NCI-H69 (cell line): ENCODE data around the gene NCAPD2.
A peak's percentile ranks its signal among the peaks of the same experiment; 100 is the strongest.

Experiments
- DNase-seq: peaks from one replicate; lab custom pipeline; 2025; lab: John Stamatoyannopoulos, UW

Gene NCAPD2

DNA sequence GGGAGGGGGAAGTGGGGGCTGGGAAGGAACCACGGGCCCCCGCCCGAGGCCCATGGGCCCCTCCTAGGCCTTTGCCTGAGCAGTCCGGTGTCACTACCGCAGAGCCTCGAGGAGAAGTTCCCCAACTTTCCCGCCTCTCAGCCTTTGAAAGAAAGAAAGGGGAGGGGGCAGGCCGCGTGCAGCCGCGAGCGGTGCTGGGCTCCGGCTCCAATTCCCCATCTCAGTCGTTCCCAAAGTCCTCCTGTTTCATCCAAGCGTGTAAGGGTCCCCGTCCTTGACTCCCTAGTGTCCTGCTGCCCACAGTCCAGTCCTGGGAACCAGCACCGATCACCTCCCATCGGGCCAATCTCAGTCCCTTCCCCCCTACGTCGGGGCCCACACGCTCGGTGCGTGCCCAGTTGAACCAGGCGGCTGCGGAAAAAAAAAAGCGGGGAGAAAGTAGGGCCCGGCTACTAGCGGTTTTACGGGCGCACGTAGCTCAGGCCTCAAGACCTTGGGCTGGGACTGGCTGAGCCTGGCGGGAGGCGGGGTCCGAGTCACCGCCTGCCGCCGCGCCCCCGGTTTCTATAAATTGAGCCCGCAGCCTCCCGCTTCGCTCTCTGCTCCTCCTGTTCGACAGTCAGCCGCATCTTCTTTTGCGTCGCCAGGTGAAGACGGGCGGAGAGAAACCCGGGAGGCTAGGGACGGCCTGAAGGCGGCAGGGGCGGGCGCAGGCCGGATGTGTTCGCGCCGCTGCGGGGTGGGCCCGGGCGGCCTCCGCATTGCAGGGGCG is 40.2 kb downstream of the NCAPD2 start, which contains the start of gene GAPDH:
GAPDH (plus strand) TSS at position 595 of the 772 bp plus-strand sequence. CDS start 316 bp downstream, outside the sequence.
- DNase-seq, result peak; percentile 99

GRCh38 chr12:6534695-6534944 is 40.7 kb downstream of the NCAPD2 start:
- DNase-seq, result no peak

GRCh38 chr12:6534945-6535696 is 41.2 kb downstream of the NCAPD2 start:
- peak; percentile 90 for DNase-seq

- no peak for DNase-seq
These were observed 41.7 kb downstream of the NCAPD2 start for GRCh38 chr12:6535697-6535946.

- no peak for DNase-seq
These were observed 42.3 kb downstream of the NCAPD2 start for GRCh38 chr12:6535960-6536847.

DNA sequence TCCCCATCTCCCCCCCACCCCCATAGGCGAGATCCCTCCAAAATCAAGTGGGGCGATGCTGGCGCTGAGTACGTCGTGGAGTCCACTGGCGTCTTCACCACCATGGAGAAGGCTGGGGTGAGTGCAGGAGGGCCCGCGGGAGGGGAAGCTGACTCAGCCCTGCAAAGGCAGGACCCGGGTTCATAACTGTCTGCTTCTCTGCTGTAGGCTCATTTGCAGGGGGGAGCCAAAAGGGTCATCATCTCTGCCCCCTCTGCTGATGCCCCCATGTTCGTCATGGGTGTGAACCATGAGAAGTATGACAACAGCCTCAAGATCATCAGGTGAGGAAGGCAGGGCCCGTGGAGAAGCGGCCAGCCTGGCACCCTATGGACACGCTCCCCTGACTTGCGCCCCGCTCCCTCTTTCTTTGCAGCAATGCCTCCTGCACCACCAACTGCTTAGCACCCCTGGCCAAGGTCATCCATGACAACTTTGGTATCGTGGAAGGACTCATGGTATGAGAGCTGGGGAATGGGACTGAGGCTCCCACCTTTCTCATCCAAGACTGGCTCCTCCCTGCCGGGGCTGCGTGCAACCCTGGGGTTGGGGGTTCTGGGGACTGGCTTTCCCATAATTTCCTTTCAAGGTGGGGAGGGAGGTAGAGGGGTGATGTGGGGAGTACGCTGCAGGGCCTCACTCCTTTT is 43.1 kb downstream of the NCAPD2 start:
- DNase-seq, result no peak

- peak; percentile 84 for DNase-seq
These were observed 43.9 kb downstream of the NCAPD2 start for GRCh38 chr12:6537580-6538419.

DNA sequence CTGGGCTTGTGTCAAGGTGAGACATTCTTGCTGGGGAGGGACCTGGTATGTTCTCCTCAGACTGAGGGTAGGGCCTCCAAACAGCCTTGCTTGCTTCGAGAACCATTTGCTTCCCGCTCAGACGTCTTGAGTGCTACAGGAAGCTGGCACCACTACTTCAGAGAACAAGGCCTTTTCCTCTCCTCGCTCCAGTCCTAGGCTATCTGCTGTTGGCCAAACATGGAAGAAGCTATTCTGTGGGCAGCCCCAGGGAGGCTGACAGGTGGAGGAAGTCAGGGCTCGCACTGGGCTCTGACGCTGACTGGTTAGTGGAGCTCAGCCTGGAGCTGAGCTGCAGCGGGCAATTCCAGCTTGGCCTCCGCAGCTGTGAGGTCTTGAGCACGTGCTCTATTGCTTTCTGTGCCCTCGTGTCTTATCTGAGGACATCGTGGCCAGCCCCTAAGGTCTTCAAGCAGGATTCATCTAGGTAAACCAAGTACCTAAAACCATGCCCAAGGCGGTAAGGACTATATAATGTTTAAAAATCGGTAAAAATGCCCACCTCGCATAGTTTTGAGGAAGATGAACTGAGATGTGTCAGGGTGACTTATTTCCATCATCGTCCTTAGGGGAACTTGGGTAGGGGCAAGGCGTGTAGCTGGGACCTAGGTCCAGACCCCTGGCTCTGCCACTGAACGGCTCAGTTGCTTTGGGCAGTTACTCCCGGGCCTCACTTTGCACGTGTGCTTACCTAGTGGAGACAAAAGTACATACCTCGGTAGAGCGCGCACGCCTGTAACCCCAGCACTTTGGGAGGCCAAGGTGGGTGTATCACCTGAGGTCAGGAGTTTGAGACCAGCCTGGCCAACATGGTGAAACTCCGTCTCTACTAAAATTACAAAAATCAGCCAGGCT is 44.8 kb downstream of the NCAPD2 start:
- peak; percentile 35 for DNase-seq

DNA sequence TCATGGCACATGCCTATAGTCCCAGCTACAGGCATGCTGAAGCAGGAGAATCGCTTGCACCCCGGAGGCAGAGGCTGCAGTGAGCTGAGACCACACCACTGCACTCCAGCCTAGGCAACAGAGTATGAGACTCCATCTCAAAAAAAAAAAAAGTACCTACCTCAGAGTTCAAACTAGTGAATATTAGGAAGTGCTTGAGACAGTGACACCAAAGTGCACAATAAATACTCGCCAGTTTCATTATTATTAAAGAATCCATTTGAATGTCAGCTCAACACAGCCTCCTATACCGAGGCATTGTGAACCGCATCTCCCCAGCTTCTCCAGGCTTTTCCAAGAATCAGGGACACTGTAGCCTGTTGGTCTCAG is 45.4 kb downstream of the NCAPD2 start:
- no peak for DNase-seq

DNA sequence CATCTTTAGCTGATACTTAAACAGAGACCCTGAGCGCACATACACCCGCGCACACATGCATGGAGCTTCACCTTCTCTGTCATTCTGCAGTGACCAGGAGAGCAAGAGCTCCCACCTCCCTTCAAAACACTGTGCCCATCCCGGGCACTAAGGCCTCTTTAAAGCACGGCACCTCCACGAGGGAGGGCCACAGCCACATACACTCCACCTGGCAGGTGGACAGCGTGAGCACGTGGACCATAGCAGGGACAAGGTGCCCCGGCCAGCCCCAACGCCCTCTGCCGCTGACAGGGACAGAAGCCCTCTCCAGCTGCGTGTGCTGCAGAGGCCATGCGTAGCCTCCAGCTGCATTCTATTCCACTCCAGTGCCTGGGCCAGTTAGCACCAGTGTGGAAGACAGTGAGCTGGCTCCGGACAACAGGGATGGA is 45.8 kb downstream of the NCAPD2 start:
- peak; percentile 57 for DNase-seq

DNA sequence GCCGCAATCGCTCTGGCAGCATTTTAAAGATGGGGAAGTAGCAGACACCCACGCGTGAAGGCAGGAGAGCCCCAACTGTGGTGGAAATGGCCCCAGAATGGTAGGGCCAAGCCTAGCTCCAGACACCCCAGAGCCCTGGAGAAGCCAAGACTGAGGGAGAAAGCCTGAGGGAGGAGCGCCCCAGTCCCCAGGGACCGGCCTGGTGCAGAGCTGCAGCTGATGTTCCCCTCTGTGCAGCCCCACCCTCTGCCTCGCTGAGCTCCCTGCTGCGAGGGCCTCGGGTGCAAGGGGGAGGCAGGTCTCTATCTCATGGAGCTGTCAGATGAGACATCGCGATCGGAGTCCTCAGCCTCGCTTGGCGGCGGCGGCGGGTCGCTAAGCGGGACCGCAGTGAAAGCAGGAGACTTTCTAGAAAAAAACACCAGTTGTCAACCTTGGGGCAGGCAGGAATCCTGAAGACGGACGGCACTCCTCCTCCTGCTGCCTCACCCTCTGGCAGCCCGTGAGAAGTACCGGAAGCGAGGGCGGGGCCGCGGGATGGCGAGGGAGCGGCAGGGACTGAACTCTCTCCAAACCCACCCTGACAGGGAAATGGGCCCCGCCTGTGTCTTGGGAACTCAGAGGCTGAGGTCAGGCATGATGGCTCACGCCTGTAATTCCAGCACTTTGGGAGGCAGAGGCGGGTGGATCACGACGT is 46.4 kb downstream of the NCAPD2 start:
- DNase-seq, result peak; percentile 92

- DNase-seq, result no peak
These were observed 47.7 kb downstream of the NCAPD2 start for GRCh38 chr12:6541371-6542165.

- no peak for DNase-seq
These were observed 48.5 kb downstream of the NCAPD2 start for GRCh38 chr12:6542209-6543009.

DNA sequence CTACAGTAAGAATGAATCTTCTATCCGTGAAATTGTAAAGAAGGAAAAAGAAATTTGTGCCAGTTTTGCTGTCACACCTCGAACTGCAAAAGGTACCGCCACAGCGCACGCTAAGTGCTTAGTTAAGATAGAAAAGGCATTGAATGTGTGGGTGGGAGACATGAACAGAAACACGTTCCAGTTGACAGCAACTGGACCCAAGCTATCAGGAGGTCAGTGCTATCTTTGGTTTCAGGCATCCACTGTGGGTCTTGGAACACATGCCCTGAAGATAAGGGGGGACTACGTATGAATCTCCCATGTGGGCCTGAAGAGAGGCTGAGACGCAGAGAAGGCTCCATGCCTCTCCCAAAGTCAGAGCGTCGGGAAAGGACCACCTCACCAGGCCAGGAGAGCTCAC is 52.1 kb downstream of the NCAPD2 start:
- no peak for DNase-seq

- DNase-seq, result no peak
These were observed 53.7 kb downstream of the NCAPD2 start for GRCh38 chr12:6547566-6547965.

- no peak for DNase-seq
These were observed 54.1 kb downstream of the NCAPD2 start for GRCh38 chr12:6547987-6548386.

- DNase-seq, result no peak
These were observed 54.7 kb downstream of the NCAPD2 start for GRCh38 chr12:6548556-6548955.
